Fibroblast of lung (primary cell): ENCODE measurements around the gene CNTNAP4.

Source experiments
- CTCF ChIP-seq, 2 donors: IDR thresholded peaks in 1 of 2; conservative IDR thresholded peaks in 1 of 2; 1 replicate in 1 of 2; 2 replicates in 1 of 2; pipeline ENCODE4 v1.5.1; 2011 to 2012; ENCODE audit warnings: low read length in 2 of 2, control low read depth in 1 of 2, inconsistent platforms in 1 of 2, low read depth in 1 of 2, mild to moderate bottlenecking in 1 of 2
- EZH2 ChIP-seq: IDR thresholded peaks from 2 replicates; pipeline ENCODE4 v1.5.1; 2012; ENCODE audit warnings: low read length, control low read depth, mild to moderate bottlenecking; ENCODE audit errors: missing control alignments

DNA sequence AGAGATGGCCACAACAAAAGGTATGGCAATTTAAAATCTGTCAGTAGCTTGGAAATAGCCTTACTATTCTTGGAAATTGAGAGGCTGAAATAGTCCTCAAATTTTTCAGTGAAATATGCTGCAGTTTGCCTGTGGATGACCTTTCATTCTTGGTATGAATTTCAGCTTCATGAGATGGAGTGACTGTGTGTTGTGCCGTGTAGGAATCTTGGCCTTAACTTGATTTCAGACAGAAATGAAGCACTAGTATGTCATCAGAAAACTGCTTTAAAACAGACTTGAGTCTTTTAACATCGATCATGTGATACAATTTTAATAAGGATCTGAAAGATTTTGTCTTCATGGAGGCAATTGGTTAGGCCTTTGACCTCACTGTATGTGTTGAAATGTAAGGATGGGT is 247.2 kb downstream of the CNTNAP4 start:
- no peak for TF ChIP-seq CTCF (conservative IDR thresholded peaks at IDR 0.05 in 1 of 2, IDR thresholded peaks at IDR 0.05 in 1 of 2; ENCODE audit: low read depth in 1 of 2, low read length in 2 of 2)
- no peak for TF ChIP-seq EZH2
